ENCODE measurements around the gene BAIAP2L1.
"Not testable (repeated sequence)": the region's sequence is repeated elsewhere in the genome, so short reads cannot be mapped to it uniquely, and the experiment has no call there.

BAIAP2L1 gene

GRCh38 chr7:98423043-98423442 is 22.2 kb upstream of the BAIAP2L1 start:
- no peak for TF ChIP-seq CTCF (conservative IDR thresholded peaks at IDR 0.05; ENCODE audit: low read depth)
- no peak overlapping the region for H3K27ac ChIP-seq
- CTCF ChIA-PET: interaction anchor here (0.6 to 0.7 kb wide), 2 partner anchors 396 to 414 kb away, joined by 3 read pairs; no protein-coding TSS in a partner anchor
- POLR2A ChIA-PET (ENCODE audit: low non-redundant PET): no interaction called here
- peak; percentile 34 for DNase-seq (ENCODE audit: low spot score)

- CTCF ChIA-PET: interaction anchor here (0.6 to 2.1 kb wide), 28 partner anchors 12 to 1463 kb away, joined by 3 to 30 read pairs (median 4); no protein-coding TSS in a partner anchor
- no peak overlapping the region for H3K27ac ChIP-seq
- POLR2A ChIA-PET (ENCODE audit: low non-redundant PET): interaction anchor here (0.7 kb wide), 1 partner anchor 409 kb away, joined by 5 read pairs; no protein-coding TSS in a partner anchor
- DNase-seq (ENCODE audit: low spot score): peak; percentile 93
- TF ChIP-seq CTCF (conservative IDR thresholded peaks at IDR 0.05; ENCODE audit: low read depth): peak; percentile 100
Measured at GRCh38 chr7:98420966-98421612, 20.2 kb upstream of the BAIAP2L1 start.

GRCh38 chr7:98419988-98420387 is 19.1 kb upstream of the BAIAP2L1 start:
- DNase-seq (ENCODE audit: low spot score); POLR2A ChIA-PET (ENCODE audit: low non-redundant PET); H3K27ac ChIP-seq: not testable (repeated sequence)
- CTCF ChIA-PET: interaction anchor here (0.6 to 1.9 kb wide), 3 partner anchors 322 to 1184 kb away, joined by 3 to 30 read pairs (median 4); no protein-coding TSS in a partner anchor

GRCh38 chr7:98419316-98419691 is 18.4 kb upstream of the BAIAP2L1 start:
- H3K27ac ChIP-seq: peak overlapping the region; percentile 63
- POLR2A ChIA-PET (ENCODE audit: low non-redundant PET); DNase-seq (ENCODE audit: low spot score): not testable (repeated sequence)
- CTCF ChIA-PET: interaction anchor here (0.7 kb wide), 1 partner anchor 132 kb away, joined by 3 read pairs; no protein-coding TSS in a partner anchor

- DNase-seq (ENCODE audit: low spot score): peak; percentile 99
- peak overlapping the region; percentile 63 for H3K27ac ChIP-seq
- no peak for TF ChIP-seq CTCF (conservative IDR thresholded peaks at IDR 0.05; ENCODE audit: low read depth)
- ChIA-PET POLR2A (ENCODE audit: low non-redundant PET) (interaction anchor here (0.6 kb wide), 1 partner anchor 420 kb away, joined by 3 read pairs; no protein-coding TSS in a partner anchor), CTCF (interaction anchor here (0.6 to 3.7 kb wide), 3 partner anchors 13 to 131 kb away, joined by 3 to 26 read pairs (median 4); partner anchors contain the start of gene BAIAP2L1)
Measured at GRCh38 chr7:98418636-98419315, 17.9 kb upstream of the BAIAP2L1 start.

GRCh38 chr7:98418271-98418635 is 17.4 kb upstream of the BAIAP2L1 start:
- ChIA-PET POLR2A (ENCODE audit: low non-redundant PET) (no interaction called here), CTCF (interaction anchor here (0.6 to 3.7 kb wide), 5 partner anchors 9 to 423 kb away, joined by 3 to 26 read pairs (median 6); partner anchors contain the start of gene BAIAP2L1)
- H3K27ac ChIP-seq: peak overlapping the region; percentile 63
- no peak for DNase-seq (ENCODE audit: low spot score)
- no peak for TF ChIP-seq CTCF (conservative IDR thresholded peaks at IDR 0.05; ENCODE audit: low read depth)

- POLR2A ChIA-PET (ENCODE audit: low non-redundant PET): not testable (repeated sequence)
- DNase-seq (ENCODE audit: low spot score): peak; percentile 48
- peak overlapping the region; percentile 63; the same call in 1 of the 2 replicates for H3K27ac ChIP-seq
- CTCF ChIA-PET: interaction anchor here (0.6 to 3.7 kb wide), 7 partner anchors 8 to 423 kb away, joined by 3 to 26 read pairs (median 6); partner anchors contain the start of gene BAIAP2L1
Measured at GRCh38 chr7:98417604-98418270, 16.8 kb upstream of the BAIAP2L1 start.
